Suppressor macrophage treated with lipopolysaccharide for 4 hours (primary cell): ENCODE measurements around the gene PLIN3.
"Not testable (repeated sequence)": the region's sequence is repeated elsewhere in the genome, so short reads cannot be mapped to it uniquely, and the experiment has no call there.

Source experiments
- DNase-seq: peaks from one replicate; pipeline ENCODE4 v3.0.0-alpha.2; 2020

PLIN3 gene

GRCh38 chr19:4891066-4891465, 23.6 kb upstream of the PLIN3 start:
- DNase-seq, result no peak

GRCh38 chr19:4889034-4889815, 21.8 kb upstream of the PLIN3 start:
- DNase-seq, result no peak

- DNase-seq, result not testable (repeated sequence)
These were observed 20.3 kb upstream of the PLIN3 start for GRCh38 chr19:4887803-4888202.

GRCh38 chr19:4884993-4885392, 17.5 kb upstream of the PLIN3 start:
- not testable (repeated sequence) for DNase-seq

- DNase-seq, result not testable (repeated sequence)
These were observed 15.4 kb upstream of the PLIN3 start for GRCh38 chr19:4882874-4883273.

- DNase-seq, result no peak
These were observed 11.6 kb upstream of the PLIN3 start for GRCh38 chr19:4879041-4879440.

- DNase-seq, result no peak
These were observed 11.1 kb upstream of the PLIN3 start for GRCh38 chr19:4878491-4878968.

- no peak for DNase-seq
These were observed 10.5 kb upstream of the PLIN3 start for GRCh38 chr19:4877753-4878490.

GRCh38 chr19:4873930-4874329, 6.5 kb upstream of the PLIN3 start:
- no peak for DNase-seq

GRCh38 chr19:4871711-4872110, 4.2 kb upstream of the PLIN3 start:
- no peak for DNase-seq

GRCh38 chr19:4870025-4870700, 2.7 kb upstream of the PLIN3 start:
- peak; percentile 94 for DNase-seq

- no peak for DNase-seq
These were observed 893 bp upstream of the PLIN3 start for GRCh38 chr19:4868286-4868834.

GRCh38 chr19:4866595-4867424, 657 bp downstream of the PLIN3 start:
- peak; percentile 58 for DNase-seq

- no peak for DNase-seq
These were observed 6.3 kb downstream of the PLIN3 start for GRCh38 chr19:4861147-4861546.

GRCh38 chr19:4859697-4860096, 7.8 kb downstream of the PLIN3 start:
- DNase-seq, result no peak

- DNase-seq, result not testable (repeated sequence)
These were observed 11.0 kb downstream of the PLIN3 start for GRCh38 chr19:4856468-4856867.

GRCh38 chr19:4853506-4853905, 14.0 kb downstream of the PLIN3 start:
- not testable (repeated sequence) for DNase-seq

- DNase-seq, result no peak
These were observed 15.0 kb downstream of the PLIN3 start for GRCh38 chr19:4852484-4852883.

GRCh38 chr19:4851551-4852290, 15.7 kb downstream of the PLIN3 start:
- peak; percentile 72 for DNase-seq

GRCh38 chr19:4849019-4849418, 18.4 kb downstream of the PLIN3 start:
- no peak for DNase-seq

- DNase-seq, result no peak
These were observed 20.1 kb downstream of the PLIN3 start for GRCh38 chr19:4847190-4847973.
